Activated CD4-positive, alpha-beta T cell treated with anti-CD3 and anti-CD28 coated beads for 4 hours (primary cell): Measurements from ENCODE around the gene RPS6KA5.

Source experiments
- DNase-seq, 2 donors: peaks; one replicate each; pipeline ENCODE4 v3.0.0-alpha.2; 2020

RPS6KA5 gene

DNA sequence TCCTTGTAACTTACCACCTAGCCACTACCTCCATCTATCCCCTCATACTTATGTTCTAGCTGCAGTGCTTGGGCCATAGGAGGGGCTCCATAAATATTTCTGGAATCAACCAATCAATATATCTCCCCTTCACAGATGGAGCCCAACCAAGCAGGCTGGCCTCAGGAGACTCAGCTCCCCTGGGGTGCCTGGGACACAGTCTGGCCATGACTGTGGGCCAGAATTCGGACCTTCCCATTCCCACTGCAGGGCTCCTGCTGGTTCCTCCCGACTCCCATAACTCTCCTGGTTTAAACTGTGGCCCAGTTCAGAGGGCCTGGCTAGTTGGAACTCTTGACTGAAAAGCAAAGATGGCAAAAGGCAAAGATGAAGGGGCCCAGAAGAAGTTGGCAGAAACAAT is 257.2 kb downstream of the RPS6KA5 start:
- DNase-seq, result no peak

DNA sequence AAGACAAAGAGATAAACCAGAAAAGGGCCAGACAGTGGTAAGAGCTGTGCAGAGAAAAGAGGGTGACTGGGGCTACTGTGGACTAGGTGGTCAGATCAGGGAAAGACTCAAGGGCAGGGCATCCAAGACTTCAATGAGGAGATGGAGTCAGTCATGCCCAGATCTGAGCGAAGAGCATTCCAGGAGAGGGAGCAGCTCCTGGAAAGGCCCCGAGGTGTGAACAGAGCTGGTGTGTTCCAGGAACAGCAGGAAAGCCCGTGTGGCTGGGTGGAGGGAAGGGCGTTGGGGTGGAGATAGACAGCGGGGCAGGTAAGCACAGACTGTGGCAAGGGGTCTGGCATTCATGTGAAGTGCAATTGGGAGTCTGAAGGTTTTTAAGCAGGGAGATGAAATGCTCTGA is 261.0 kb downstream of the RPS6KA5 start:
- DNase-seq, result no peak

DNA sequence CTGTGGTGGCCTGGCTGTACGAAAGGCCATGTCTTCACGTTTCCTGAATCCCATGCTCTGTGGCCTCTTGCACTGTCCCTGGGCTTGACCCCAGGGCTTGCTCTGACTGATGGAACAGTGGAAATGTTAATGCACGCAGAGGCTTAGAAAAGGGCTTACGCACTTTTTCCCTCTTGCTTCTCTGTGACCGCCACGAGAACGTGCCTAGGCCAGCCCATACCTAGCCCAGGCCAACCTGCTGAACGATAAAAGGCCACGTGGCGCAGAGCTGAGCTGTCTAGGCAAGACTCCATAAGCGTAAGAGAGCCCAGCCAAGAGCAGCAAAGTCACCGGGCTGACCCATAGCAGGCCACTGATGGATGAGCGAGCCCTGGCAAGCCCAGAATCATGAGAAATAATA is 262.5 kb downstream of the RPS6KA5 start:
- no peak for DNase-seq
